Upper lobe of left lung (tissue), 6 donors: ENCODE measurements around the gene GMFB. TPM values are rescaled to one million over a fixed set of nuclear protein-coding genes. Genes with fewer than 3 reads are reported as not detected.

ENCODE experiments used
- ATAC-seq, 2 donors: fragments of 200-7000 bp; cut with Tn5 transposase; one replicate each; pipeline ENCODE4 v1.9.1; 2022; ENCODE audit warnings: mild to moderate bottlenecking in 2 of 2, moderate library complexity in 2 of 2; ENCODE audit not compliant: low FRiP score in 2 of 2
- DNase-seq, 2 donors: peaks; one replicate each; pipeline ENCODE4 v3.0.0-alpha.2; 2019 to 2020
- H3K27ac ChIP-seq, 4 donors: fragments of 200-600 bp; sonication (generic); one replicate each; pipeline ENCODE4 v1.5.1; 2016 to 2019
- H3K27me3 ChIP-seq, 4 donors: fragments of 200-600 bp; sonication (generic); one replicate each; pipeline ENCODE4 v1.5.1; 2017 to 2019
- H3K36me3 ChIP-seq, 4 donors: fragments of 200-600 bp; sonication (generic); one replicate each; pipeline ENCODE4 v1.5.1; 2016 to 2019
- H3K4me1 ChIP-seq, 4 donors: fragments of 200-600 bp; sonication (generic); one replicate each; pipeline ENCODE4 v1.5.1; 2018 to 2019
- H3K4me3 ChIP-seq, 4 donors: fragments of 200-600 bp; sonication (generic); one replicate each; pipeline ENCODE4 v1.5.1; 2017 to 2019; ENCODE audit warnings: mild to moderate bottlenecking in 2 of 4, moderate library complexity in 1 of 4
- H3K9me3 ChIP-seq, 4 donors: fragments of 200-600 bp; sonication (generic); one replicate each; pipeline ENCODE4 v1.5.1; 2018 to 2019
- EP300 ChIP-seq, 4 donors: sonication (generic); formaldehyde crosslinking; IDR thresholded peaks; one replicate each; pipeline ENCODE4 v1.5.1; 2017; ENCODE audit warnings: antibody characterized with exemption in 4 of 4, control low read depth in 2 of 4
- POLR2A ChIP-seq, 4 donors: fragments of 450-650 bp; IDR thresholded peaks; one replicate each; pipeline ENCODE4 v1.5.1; 2016 to 2017; ENCODE audit warnings: antibody characterized with exemption in 4 of 4, mild to moderate bottlenecking in 2 of 4
- POLR2AphosphoS5 ChIP-seq, 2 donors: sonication (generic); formaldehyde crosslinking; IDR thresholded peaks; one replicate each; pipeline ENCODE4 v1.5.1; 2017; ENCODE audit warnings: antibody characterized with exemption in 2 of 2
- WGBS, 2 donors: methylation state at CpG; one replicate each; pipeline ENCODE4 v1.1.5; 2017 to 2018; 5-methylcytosine and 5-hydroxymethylcytosine counted together
- total RNA-seq, 6 donors: library from RNA; depleted of rRNA in 4 of 6; stranded (reverse); fragments of >200 nt in 4 of 6; gene quantifications; one replicate each; pipeline versions ENCODE4 v1.1.0 to v1.2.1, GENCODE V29; 2016 to 2021
- TF ChIP-seq, protein P1 (sequence below), 6 experiments: fragments of 450-650 bp in 4 of 6; fragments of 200-600 bp in 2 of 6; sonication (generic) in 2 of 6; IDR thresholded peaks; one replicate each; pipeline ENCODE4 v1.5.1; 2016 to 2019; ENCODE audit warnings: antibody characterized with exemption in 6 of 6
- donor health status: DM: no; HTN: no; CAD: no; lungs with moderate emphysema.
- donor health status: DM: no; HTN: yes; CAD: no; lungs with severe emphysema.

The GMFB gene
- total RNA-seq, 6 donors from 2014 or later = 18.0 to 72.4 (median 43.9) TPM

DNA sequence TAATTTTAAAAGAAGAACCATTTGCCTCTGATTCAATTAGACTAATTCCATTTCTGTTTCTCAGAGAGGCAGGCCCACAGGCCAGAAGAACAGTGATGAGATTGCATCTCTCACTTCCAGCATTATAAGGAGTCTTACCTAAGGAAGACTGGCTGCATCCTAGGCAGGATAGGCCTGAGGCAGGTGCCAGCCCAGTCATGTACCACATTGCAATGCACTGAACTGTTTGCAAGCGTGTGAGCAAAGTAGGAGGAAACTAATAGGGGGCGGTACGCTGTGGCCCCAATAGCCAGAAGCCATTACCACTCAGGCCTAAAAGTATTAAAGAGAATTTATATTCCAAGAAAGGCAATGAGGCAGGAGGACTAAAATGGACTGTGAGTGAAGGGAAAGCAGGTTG is 35.5 kb downstream of the GMFB start:
- ATAC-seq = no peak
- Histone ChIP-seq H3K9me3 (no peaks in the 10 kb centered on the region), H3K4me3 (no peak overlapping the region), H3K4me1 (no peaks in the 10 kb centered on the region), H3K36me3 (no peaks in the 10 kb centered on the region), H3K27me3 (no peaks in the 10 kb centered on the region), H3K27ac (no peak overlapping the region)
- WGBS, 2 donors = 83 to 89% methylated on average over 3 of the region's 3 CpGs
- no peak for DNase-seq
- TF ChIP-seq, protein P1, sequence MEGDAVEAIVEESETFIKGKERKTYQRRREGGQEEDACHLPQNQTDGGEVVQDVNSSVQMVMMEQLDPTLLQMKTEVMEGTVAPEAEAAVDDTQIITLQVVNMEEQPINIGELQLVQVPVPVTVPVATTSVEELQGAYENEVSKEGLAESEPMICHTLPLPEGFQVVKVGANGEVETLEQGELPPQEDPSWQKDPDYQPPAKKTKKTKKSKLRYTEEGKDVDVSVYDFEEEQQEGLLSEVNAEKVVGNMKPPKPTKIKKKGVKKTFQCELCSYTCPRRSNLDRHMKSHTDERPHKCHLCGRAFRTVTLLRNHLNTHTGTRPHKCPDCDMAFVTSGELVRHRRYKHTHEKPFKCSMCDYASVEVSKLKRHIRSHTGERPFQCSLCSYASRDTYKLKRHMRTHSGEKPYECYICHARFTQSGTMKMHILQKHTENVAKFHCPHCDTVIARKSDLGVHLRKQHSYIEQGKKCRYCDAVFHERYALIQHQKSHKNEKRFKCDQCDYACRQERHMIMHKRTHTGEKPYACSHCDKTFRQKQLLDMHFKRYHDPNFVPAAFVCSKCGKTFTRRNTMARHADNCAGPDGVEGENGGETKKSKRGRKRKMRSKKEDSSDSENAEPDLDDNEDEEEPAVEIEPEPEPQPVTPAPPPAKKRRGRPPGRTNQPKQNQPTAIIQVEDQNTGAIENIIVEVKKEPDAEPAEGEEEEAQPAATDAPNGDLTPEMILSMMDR (IDR thresholded peaks at IDR 0.05) = no peak
- TF ChIP-seq EP300 (IDR thresholded peaks at IDR 0.05) = no peak
- no peak for TF ChIP-seq POLR2A (IDR thresholded peaks at IDR 0.05)
- TF ChIP-seq POLR2AphosphoS5 (IDR thresholded peaks at IDR 0.05) = no peak

DNA sequence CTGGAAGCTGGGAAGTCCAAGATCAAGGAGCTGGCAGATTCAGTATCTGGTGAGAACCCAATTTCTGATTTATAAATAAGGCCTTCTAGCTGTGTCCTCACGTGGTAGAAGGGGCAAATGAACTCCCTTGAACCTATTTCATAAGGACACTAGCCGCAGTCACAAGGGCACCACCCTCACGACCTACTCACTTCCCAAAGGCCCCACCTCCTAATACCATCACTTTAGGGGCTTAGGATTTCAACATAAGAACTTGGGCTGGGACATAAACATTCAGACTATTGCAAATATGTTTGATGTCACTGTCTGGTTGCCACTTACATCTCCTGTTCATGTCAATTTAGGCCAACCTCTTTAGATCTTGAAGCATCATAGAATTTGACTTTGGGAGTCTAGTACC is 36.8 kb downstream of the GMFB start:
- DNase-seq = no peak
- no peak overlapping the region for H3K4me3 ChIP-seq
- no peak for TF ChIP-seq EP300 (IDR thresholded peaks at IDR 0.05)
- TF ChIP-seq POLR2A (IDR thresholded peaks at IDR 0.05) = no peak
- TF ChIP-seq, protein P1 (IDR thresholded peaks at IDR 0.05) = no peak
- no peak for TF ChIP-seq POLR2AphosphoS5 (IDR thresholded peaks at IDR 0.05)
- no peaks in the 10 kb centered on the region for H3K9me3 ChIP-seq
- no peak overlapping the region for H3K27ac ChIP-seq
- H3K4me1 ChIP-seq = no peaks in the 10 kb centered on the region
- peak in 1 of 2 donors; percentile 18 for ATAC-seq
- WGBS, 2 donors = 74 to 78% methylated on average over 3 of the region's 3 CpGs
- no peaks in the 10 kb centered on the region for H3K27me3 ChIP-seq
- no peaks in the 10 kb centered on the region for H3K36me3 ChIP-seq

DNA sequence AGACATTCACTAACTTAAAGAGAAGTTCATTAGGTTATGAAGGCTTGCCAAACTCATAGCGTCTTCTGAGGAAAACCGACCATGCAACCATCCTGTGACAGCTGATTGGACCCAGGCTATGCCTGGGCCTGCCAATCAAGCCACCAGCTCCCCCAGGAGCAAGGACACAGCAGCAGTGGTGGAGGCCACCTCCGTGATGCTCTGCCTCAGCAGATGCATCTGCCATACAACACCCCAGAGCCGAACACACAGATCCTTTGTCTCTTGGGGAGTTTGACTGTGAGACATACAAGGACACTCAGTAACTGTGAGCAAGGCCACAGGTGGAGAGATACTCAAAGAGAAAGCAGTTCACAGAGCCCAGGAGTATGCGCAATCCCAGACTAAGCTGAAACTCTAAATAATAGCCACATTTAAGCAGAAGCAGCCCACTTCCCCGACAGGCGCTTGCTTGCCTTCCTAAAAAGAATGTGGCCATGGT is 37.6 kb downstream of the GMFB start:
- Histone ChIP-seq H3K9me3 (no peaks in the 10 kb centered on the region), H3K4me3 (no peak overlapping the region), H3K4me1 (peaks cover 0 to 6% (median 0%) of the 10 kb centered on the region in 4 donors), H3K36me3 (no peaks in the 10 kb centered on the region), H3K27ac (peak overlapping the region in 1 of 4 donors; percentile 37), H3K27me3 (no peaks in the 10 kb centered on the region)
- 87 to 94% methylated on average over 5 to 7 of the region's 7 CpGs for WGBS, 2 donors
- ATAC-seq (no peak), DNase-seq (no peak)
- no peak for TF ChIP-seq EP300 (IDR thresholded peaks at IDR 0.05)
- no peak for TF ChIP-seq POLR2A (IDR thresholded peaks at IDR 0.05)
- TF ChIP-seq, protein P1 (IDR thresholded peaks at IDR 0.05) = no peak
- no peak for TF ChIP-seq POLR2AphosphoS5 (IDR thresholded peaks at IDR 0.05)

DNA sequence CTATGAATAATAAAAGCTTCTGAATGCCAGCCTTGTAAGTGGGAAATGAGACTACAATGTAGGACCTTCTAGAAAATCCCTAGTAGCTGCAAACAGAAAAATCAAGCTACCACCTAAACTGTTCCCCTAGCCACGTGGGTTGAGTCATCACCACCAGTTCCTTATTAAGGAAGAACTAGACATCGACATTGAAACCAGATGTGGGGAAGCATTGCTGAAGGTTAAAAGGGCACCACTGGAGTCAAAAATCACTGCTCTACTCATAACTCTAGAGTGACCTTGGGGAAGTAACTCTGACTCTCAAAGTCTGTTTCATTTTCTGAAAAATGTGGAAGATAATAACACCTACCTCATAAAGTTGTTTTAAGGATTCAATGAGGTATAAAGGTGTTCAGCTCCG is 38.2 kb downstream of the GMFB start:
- peak in 1 of 2 donors; percentile 76 for DNase-seq
- TF ChIP-seq POLR2AphosphoS5 (IDR thresholded peaks at IDR 0.05) (no peak), POLR2A (IDR thresholded peaks at IDR 0.05) (no peak), EP300 (IDR thresholded peaks at IDR 0.05) (no peak)
- TF ChIP-seq, protein P1 (IDR thresholded peaks at IDR 0.05) = no peak
- no peak overlapping the region for H3K4me3 ChIP-seq
- H3K4me1 ChIP-seq = peaks cover 0 to 6% (median 0%) of the 10 kb centered on the region in 4 donors
- peak in 1 of 2 donors; percentile 79 for ATAC-seq
- 57 to 59% methylated on average over 3 of the region's 3 CpGs for WGBS, 2 donors
- no peaks in the 10 kb centered on the region for H3K9me3 ChIP-seq
- no peaks in the 10 kb centered on the region for H3K27me3 ChIP-seq
- H3K27ac ChIP-seq = peak overlapping the region in 1 of 4 donors; percentile 37
- no peaks in the 10 kb centered on the region for H3K36me3 ChIP-seq

DNA sequence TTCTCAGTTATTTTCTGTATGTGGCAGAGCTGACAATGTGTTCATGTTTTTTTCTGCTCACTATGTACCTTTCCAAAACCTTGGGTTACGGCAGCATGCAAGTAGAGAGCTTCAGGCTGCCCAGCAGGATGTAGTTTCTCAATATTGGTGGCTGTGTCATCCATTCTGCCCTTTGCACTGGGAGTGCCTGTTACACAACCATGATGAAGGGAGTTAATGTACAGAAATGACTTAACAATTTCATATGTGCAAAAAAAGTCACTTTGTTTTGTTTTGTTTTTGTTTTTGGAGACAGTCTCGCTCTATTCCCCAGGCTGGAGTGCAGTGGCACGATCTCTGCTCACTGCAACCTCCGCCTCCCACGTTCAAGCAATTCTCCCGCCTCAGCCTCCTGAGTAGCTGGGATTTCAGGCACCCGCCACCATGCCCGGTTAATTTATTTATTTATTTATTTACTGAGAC is 41.5 kb downstream of the GMFB start:
- Histone ChIP-seq H3K27ac (peak overlapping the region in 3 of 4 donors; percentile 23 to 66 (median 42)), H3K4me1 (peaks cover 0 to 6% (median 0%) of the 10 kb centered on the region in 4 donors), H3K4me3 (no peak overlapping the region), H3K9me3 (no peaks in the 10 kb centered on the region), H3K36me3 (no peaks in the 10 kb centered on the region), H3K27me3 (no peaks in the 10 kb centered on the region)
- DNase-seq = peak in 1 of 2 donors; percentile 50
- 72 to 80% methylated on average over 8 of the region's 8 CpGs for WGBS, 2 donors
- TF ChIP-seq POLR2A (IDR thresholded peaks at IDR 0.05) = no peak
- peak; percentile 43 to 59 for TF ChIP-seq POLR2AphosphoS5 (IDR thresholded peaks at IDR 0.05)
- TF ChIP-seq EP300 (IDR thresholded peaks at IDR 0.05) = no peak
- TF ChIP-seq, protein P1 (IDR thresholded peaks at IDR 0.05) = no peak
- peak; percentile 52 to 79 for ATAC-seq
